Body of pancreas (tissue), 4 donors: ENCODE measurements around the gene ARAF. TPM values are rescaled to one million over a fixed set of nuclear protein-coding genes. Genes with fewer than 3 reads are reported as not detected.
"Not testable (repeated sequence)": the region's sequence is repeated elsewhere in the genome, so short reads cannot be mapped to it uniquely, and the experiment has no call there.

ENCODE experiments used
- ATAC-seq: fragments of 150-250 bp; one replicate; pipeline ENCODE4 v1.9.1; 2016
- DNase-seq, 4 donors: peaks; one replicate each; pipeline ENCODE4 v3.0.0-alpha.2; 2019
- H3K27ac ChIP-seq, 4 donors: fragments of 200-600 bp; sonication (generic); 1 replicate in 3 of 4; 2 replicates in 1 of 4; pipeline versions ENCODE4 v1.5.1 to v1.6.1; 2016 to 2019; ENCODE audit warnings: mild to moderate bottlenecking in 1 of 4, mixed read lengths in 1 of 4, moderate library complexity in 1 of 4
- H3K27me3 ChIP-seq, 2 donors: fragments of 200-600 bp; sonication (generic); one replicate each; pipeline ENCODE4 v1.6.0; 2016; ENCODE audit warnings: mild to moderate bottlenecking in 1 of 2
- H3K36me3 ChIP-seq, 2 donors: fragments of 200-600 bp; sonication (generic); replicated peaks in 1 of 2; 2 replicates each; pipeline ENCODE4 v1.5.1; 2016; ENCODE audit warnings: low read depth in 2 of 2; ENCODE audit not compliant: insufficient read depth in 1 of 2
- H3K4me1 ChIP-seq: fragments of 200-600 bp; sonication (generic); one replicate; pipeline ENCODE4 v1.6.0; 2016
- H3K4me3 ChIP-seq, 2 donors: fragments of 200-600 bp; sonication (generic); 1 replicate in 1 of 2; 2 replicates in 1 of 2; pipeline ENCODE4 v1.5.1; 2016 to 2019
- H3K9me3 ChIP-seq, 3 donors: fragments of 200-600 bp; sonication (generic); 1 replicate in 2 of 3; 2 replicates in 1 of 3; pipeline ENCODE4 v1.5.1; 2016
- CTCF ChIP-seq, 7 experiments: fragments of 450-650 bp in 4 of 7; fragments of 200-600 bp in 3 of 7; sonication (generic) in 3 of 7; IDR thresholded peaks; one replicate each; pipeline ENCODE4 v1.5.1; 2016 to 2019; ENCODE audit warnings: antibody characterized with exemption in 7 of 7
- POLR2A ChIP-seq, 3 donors: fragments of 450-650 bp; IDR thresholded peaks; one replicate each; pipeline ENCODE4 v1.6.1; 2016; ENCODE audit warnings: antibody characterized with exemption in 3 of 3, mild to moderate bottlenecking in 2 of 3
- WGBS, 2 donors: methylation state at CpG; one replicate each; pipeline ENCODE4 v1.1.5; 2017; 5-methylcytosine and 5-hydroxymethylcytosine counted together
- intact Hi-C: fragments of 100-400 bp; cut with DNase I; formaldehyde crosslinking; loops from one replicate; pipeline ENCODE4 v1.15.1; 2023
- total RNA-seq, 2 donors: library from RNA; depleted of rRNA; stranded (reverse); fragments of >200 nt; gene quantifications; one replicate each; pipeline ENCODE4 v1.1.0, GENCODE V29; 2016

ARAF gene
- total RNA-seq, 2 donors from 2014 or later: 43.3 to 48.5 TPM

GRCh38 chrX:47595716-47596251 is 34.8 kb downstream of the ARAF start:
- ATAC-seq (peak; percentile 70), DNase-seq (no peak)
- Histone ChIP-seq H3K27ac (peak overlapping the region in 2 of 4 donors; percentile 30 to 34), H3K27me3 (no peaks in the 10 kb centered on the region), H3K4me3 (no peak overlapping the region), H3K9me3 (no peaks in the 10 kb centered on the region), H3K36me3 (no peaks in the 10 kb centered on the region), H3K4me1 (no peaks in the 10 kb centered on the region)
- intact Hi-C loops: no loop called here
- WGBS, 2 donors: 13 to 33% methylated on average over 1 of the region's 1 CpG
- TF ChIP-seq POLR2A (IDR thresholded peaks at IDR 0.05) (no peak), CTCF (IDR thresholded peaks at IDR 0.05) (no peak)

- no peak for ATAC-seq
- WGBS, 2 donors: 79% methylated on average over 2 of the region's 2 CpGs
- H3K4me1 ChIP-seq: no peaks in the 10 kb centered on the region
- no peak for DNase-seq
- TF ChIP-seq POLR2A (IDR thresholded peaks at IDR 0.05): no peak
- TF ChIP-seq CTCF (IDR thresholded peaks at IDR 0.05): no peak
- no peaks in the 10 kb centered on the region for H3K9me3 ChIP-seq
- no peak overlapping the region for H3K4me3 ChIP-seq
- intact Hi-C loops: no loop called here
- no peaks in the 10 kb centered on the region for H3K27me3 ChIP-seq
- peak overlapping the region in 1 of 4 donors; percentile 30 for H3K27ac ChIP-seq
- no peaks in the 10 kb centered on the region for H3K36me3 ChIP-seq
Observed at GRCh38 chrX:47596256-47596655, 35.3 kb downstream of the ARAF start.

GRCh38 chrX:47597222-47597621 is 36.2 kb downstream of the ARAF start:
- H3K27ac ChIP-seq: no peak overlapping the region
- no peaks in the 10 kb centered on the region for H3K9me3 ChIP-seq
- intact Hi-C loops: no loop called here
- H3K36me3 ChIP-seq: no peaks in the 10 kb centered on the region
- TF ChIP-seq POLR2A (IDR thresholded peaks at IDR 0.05): no peak
- no peak for TF ChIP-seq CTCF (IDR thresholded peaks at IDR 0.05)
- DNase-seq: no peak
- no peaks in the 10 kb centered on the region for H3K27me3 ChIP-seq
- H3K4me3 ChIP-seq: no peak overlapping the region
- no peak for ATAC-seq
- WGBS, 2 donors: 74 to 89% methylated on average over 3 of the region's 3 CpGs
- no peaks in the 10 kb centered on the region for H3K4me1 ChIP-seq

GRCh38 chrX:47603125-47603524 is 42.1 kb downstream of the ARAF start:
- ATAC-seq, H3K4me1 ChIP-seq, H3K27ac ChIP-seq, H3K4me3 ChIP-seq, H3K27me3 ChIP-seq, H3K36me3 ChIP-seq, H3K9me3 ChIP-seq, intact Hi-C loops, DNase-seq: not testable (repeated sequence)
- WGBS, 2 donors: 93 to 95% methylated on average over 4 of the region's 4 CpGs

GRCh38 chrX:47605024-47605423 is 44.0 kb downstream of the ARAF start:
- no peaks in the 10 kb centered on the region for H3K36me3 ChIP-seq
- no peak overlapping the region for H3K4me3 ChIP-seq
- ATAC-seq (no peak), DNase-seq (no peak)
- H3K27ac ChIP-seq: no peak overlapping the region
- TF ChIP-seq POLR2A (IDR thresholded peaks at IDR 0.05) (no peak), CTCF (IDR thresholded peaks at IDR 0.05) (no peak)
- intact Hi-C loops: no loop called here
- H3K9me3 ChIP-seq: no peaks in the 10 kb centered on the region
- 57 to 59% methylated on average over 5 to 9 of the region's 9 CpGs for WGBS, 2 donors
- no peaks in the 10 kb centered on the region for H3K27me3 ChIP-seq
- H3K4me1 ChIP-seq: no peaks in the 10 kb centered on the region
